ENCODE data around the gene HDAC4. TPM values are rescaled to one million over a fixed set of nuclear protein-coding genes. Genes with fewer than 3 reads are reported as not detected.

The HDAC4 gene
- total RNA-seq, 5 donors from 2014 or later (not counting 1 experiment from before 2014, with no cell fraction given) = 44.8 to 80.2 (median 60.9) TPM

GRCh38 chr2:239278941-239279365 lies 121.9 kb downstream of the HDAC4 start:
- no peaks in the 10 kb centered on the region for H3K27me3 Mint-ChIP-seq
- H3K9me3 ChIP-seq = no peaks in the 10 kb centered on the region
- H3K36me3 ChIP-seq (ENCODE audit: control insufficient read depth in 2 of 2, extremely low read depth in 1 of 2, insufficient read depth in 1 of 2, low read length in 1 of 2) = no peaks in the 10 kb centered on the region
- peaks cover 0 to 4% of the 10 kb centered on the region in 2 experiments for H3K27me3 ChIP-seq (replicated peaks in 1 of 2; ENCODE audit: control insufficient read depth in 2 of 2, extremely low read depth in 1 of 2, insufficient read depth in 2 of 2, low read length in 1 of 2)
- H3K36me3 Mint-ChIP-seq = peaks cover 3% of the 10 kb centered on the region
- peak overlapping the region; percentile 40 to 57 for H3K27ac Mint-ChIP-seq
- ATAC-seq (replicated peaks in 1 of 4) = no peak
- H3K4me1 ChIP-seq (ENCODE audit: control insufficient read depth in 1 of 2, extremely low read depth in 1 of 2, insufficient read depth in 2 of 2, low read length in 2 of 2) = peaks cover 10 to 48% of the 10 kb centered on the region in 2 experiments
- H3K4me1 Mint-ChIP-seq = peaks cover 35 to 52% (median 50%) of the 10 kb centered on the region in 3 donors
- H3K27ac ChIP-seq (ENCODE audit: low read length) = no peak overlapping the region
- H3K9me3 Mint-ChIP-seq = no peaks in the 10 kb centered on the region
- ChIA-PET POLR2A (no interaction called here), CTCF (no interaction called here)
- no peak overlapping the region for H3K4me3 ChIP-seq (ENCODE audit: control insufficient read depth in 1 of 2, extremely low read depth in 1 of 2, low read length in 1 of 2)
- DNase-seq = no peak
- no peak overlapping the region for H3K4me3 Mint-ChIP-seq
- WGBS (ENCODE audit: insufficient coverage) = 73% methylated on average over 3 of the region's 4 CpGs

GRCh38 chr2:239278361-239278760 lies 122.5 kb downstream of the HDAC4 start:
- H3K27ac ChIP-seq (ENCODE audit: low read length) = no peak overlapping the region
- no peak overlapping the region for H3K27ac Mint-ChIP-seq
- POLR2A ChIA-PET = no interaction called here
- peaks cover 41 to 54% (median 53%) of the 10 kb centered on the region in 3 donors for H3K4me1 Mint-ChIP-seq
- 93% methylated on average over 6 of the region's 7 CpGs for WGBS (ENCODE audit: insufficient coverage)
- peaks cover 12 to 51% of the 10 kb centered on the region in 2 experiments for H3K4me1 ChIP-seq (ENCODE audit: control insufficient read depth in 1 of 2, extremely low read depth in 1 of 2, insufficient read depth in 2 of 2, low read length in 2 of 2)
- H3K36me3 Mint-ChIP-seq = peaks cover under 1% of the 10 kb centered on the region
- DNase-seq (no peak), ATAC-seq (replicated peaks in 1 of 4) (no peak)
- no peaks in the 10 kb centered on the region for H3K27me3 Mint-ChIP-seq
- no peaks in the 10 kb centered on the region for H3K36me3 ChIP-seq (ENCODE audit: control insufficient read depth in 2 of 2, extremely low read depth in 1 of 2, insufficient read depth in 1 of 2, low read length in 1 of 2)
- H3K27me3 ChIP-seq (replicated peaks in 1 of 2; ENCODE audit: control insufficient read depth in 2 of 2, extremely low read depth in 1 of 2, insufficient read depth in 2 of 2, low read length in 1 of 2) = peaks cover 0 to 4% of the 10 kb centered on the region in 2 experiments
- no peak overlapping the region for H3K4me3 Mint-ChIP-seq
- no peak overlapping the region for H3K4me3 ChIP-seq (ENCODE audit: control insufficient read depth in 1 of 2, extremely low read depth in 1 of 2, low read length in 1 of 2)
- H3K9me3 Mint-ChIP-seq = no peaks in the 10 kb centered on the region
- no peaks in the 10 kb centered on the region for H3K9me3 ChIP-seq
- CTCF ChIA-PET = interaction anchor here in 1 of 2 donors (0.6 kb wide), 1 partner anchor 87 kb away, joined by 3 read pairs; no protein-coding TSS in a partner anchor

GRCh38 chr2:239277401-239278085 lies 123.3 kb downstream of the HDAC4 start:
- Histone ChIP-seq H3K27ac (ENCODE audit: low read length) (no peak overlapping the region), H3K4me1 (ENCODE audit: control insufficient read depth in 1 of 2, extremely low read depth in 1 of 2, insufficient read depth in 2 of 2, low read length in 2 of 2) (peaks cover 16 to 56% of the 10 kb centered on the region in 2 experiments), H3K4me3 (ENCODE audit: control insufficient read depth in 1 of 2, extremely low read depth in 1 of 2, low read length in 1 of 2) (no peak overlapping the region), H3K9me3 (no peaks in the 10 kb centered on the region), H3K27me3 (replicated peaks in 1 of 2; ENCODE audit: control insufficient read depth in 2 of 2, extremely low read depth in 1 of 2, insufficient read depth in 2 of 2, low read length in 1 of 2) (peaks cover 0 to 4% of the 10 kb centered on the region in 2 experiments), H3K36me3 (ENCODE audit: control insufficient read depth in 2 of 2, extremely low read depth in 1 of 2, insufficient read depth in 1 of 2, low read length in 1 of 2) (no peaks in the 10 kb centered on the region)
- POLR2A ChIA-PET = no interaction called here
- H3K27ac Mint-ChIP-seq = peak overlapping the region in 1 of 2 donors; percentile 22
- H3K4me1 Mint-ChIP-seq = peaks cover 49 to 61% (median 61%) of the 10 kb centered on the region in 3 donors
- H3K4me3 Mint-ChIP-seq = no peak overlapping the region
- 97% methylated on average over 23 of the region's 27 CpGs for WGBS (ENCODE audit: insufficient coverage)
- CTCF ChIA-PET = interaction anchor here (0.8 to 1.1 kb wide), 3 partner anchors 10 to 104 kb away, joined by 3 to 8 read pairs (median 5); no protein-coding TSS in a partner anchor
- H3K36me3 Mint-ChIP-seq = no peaks in the 10 kb centered on the region
- no peaks in the 10 kb centered on the region for H3K27me3 Mint-ChIP-seq
- ATAC-seq (replicated peaks in 1 of 4) (no peak), DNase-seq (no peak)
- H3K9me3 Mint-ChIP-seq = no peaks in the 10 kb centered on the region

GRCh38 chr2:239276851-239277250 lies 124.0 kb downstream of the HDAC4 start:
- DNase-seq (no peak), ATAC-seq (replicated peaks in 1 of 4) (no peak)
- Histone ChIP-seq H3K9me3 (no peaks in the 10 kb centered on the region), H3K4me3 (ENCODE audit: control insufficient read depth in 1 of 2, extremely low read depth in 1 of 2, low read length in 1 of 2) (no peak overlapping the region), H3K4me1 (ENCODE audit: control insufficient read depth in 1 of 2, extremely low read depth in 1 of 2, insufficient read depth in 2 of 2, low read length in 2 of 2) (peaks cover 16 to 56% of the 10 kb centered on the region in 2 experiments), H3K36me3 (ENCODE audit: control insufficient read depth in 2 of 2, extremely low read depth in 1 of 2, insufficient read depth in 1 of 2, low read length in 1 of 2) (no peaks in the 10 kb centered on the region), H3K27me3 (replicated peaks in 1 of 2; ENCODE audit: control insufficient read depth in 2 of 2, extremely low read depth in 1 of 2, insufficient read depth in 2 of 2, low read length in 1 of 2) (peaks cover 0 to 4% of the 10 kb centered on the region in 2 experiments), H3K27ac (ENCODE audit: low read length) (no peak overlapping the region)
- POLR2A ChIA-PET = no interaction called here
- Mint-ChIP-seq H3K4me3 (peak overlapping the region in 1 of 3 donors; percentile 29), H3K27me3 (no peaks in the 10 kb centered on the region), H3K27ac (no peak overlapping the region), H3K4me1 (peaks cover 50 to 68% (median 68%) of the 10 kb centered on the region in 3 donors), H3K9me3 (no peaks in the 10 kb centered on the region), H3K36me3 (peaks cover 1% of the 10 kb centered on the region)
- CTCF ChIA-PET = interaction anchor here (0.9 to 1.1 kb wide), 2 partner anchors 19 to 104 kb away, joined by 5 to 8 read pairs; no protein-coding TSS in a partner anchor
- WGBS (ENCODE audit: insufficient coverage) = 98% methylated on average over 8 of the region's 9 CpGs

- H3K9me3 Mint-ChIP-seq = no peaks in the 10 kb centered on the region
- Histone ChIP-seq H3K27ac (ENCODE audit: low read length) (peak overlapping the region; percentile 85), H3K27me3 (replicated peaks in 1 of 2; ENCODE audit: control insufficient read depth in 2 of 2, extremely low read depth in 1 of 2, insufficient read depth in 2 of 2, low read length in 1 of 2) (peaks cover 0 to 4% of the 10 kb centered on the region in 2 experiments), H3K4me3 (ENCODE audit: control insufficient read depth in 1 of 2, extremely low read depth in 1 of 2, low read length in 1 of 2) (no peak overlapping the region), H3K36me3 (ENCODE audit: control insufficient read depth in 2 of 2, extremely low read depth in 1 of 2, insufficient read depth in 1 of 2, low read length in 1 of 2) (no peaks in the 10 kb centered on the region), H3K4me1 (ENCODE audit: control insufficient read depth in 1 of 2, extremely low read depth in 1 of 2, insufficient read depth in 2 of 2, low read length in 2 of 2) (peaks cover 16 to 56% of the 10 kb centered on the region in 2 experiments), H3K9me3 (no peaks in the 10 kb centered on the region)
- ChIA-PET POLR2A (interaction anchor here in 1 of 2 donors (0.9 to 1.0 kb wide), 2 partner anchors 10 to 93 kb away, joined by 3 read pairs; no protein-coding TSS in a partner anchor), CTCF (interaction anchor here in 1 of 2 donors (1.0 to 1.9 kb wide), 4 partner anchors 8 to 105 kb away, joined by 3 to 8 read pairs (median 4); no protein-coding TSS in a partner anchor)
- DNase-seq (peak in 2 of 35 experiments; percentile 13 to 24), ATAC-seq (replicated peaks in 1 of 4) (no peak)
- H3K36me3 Mint-ChIP-seq = peaks cover 8% of the 10 kb centered on the region
- WGBS (ENCODE audit: insufficient coverage) = 96% methylated on average over 31 of the region's 31 CpGs
- peak overlapping the region in 1 of 2 donors; percentile 88 for H3K27ac Mint-ChIP-seq
- H3K4me3 Mint-ChIP-seq = peak overlapping the region; percentile 70 to 81 (median 72)
- peaks cover 54 to 73% (median 73%) of the 10 kb centered on the region in 3 donors for H3K4me1 Mint-ChIP-seq
- H3K27me3 Mint-ChIP-seq = no peaks in the 10 kb centered on the region
Measured at GRCh38 chr2:239275847-239276831, 124.7 kb downstream of the HDAC4 start.

All from T-cell (primary cell).